Fibroblast of lung (primary cell): Measurements from ENCODE around the gene USP6NL. TPM values are rescaled to one million over a fixed set of nuclear protein-coding genes. Genes with fewer than 3 reads are reported as not detected.
A peak's percentile ranks its signal among the peaks of the same experiment; 100 is the strongest.

ENCODE experiments used
- DNase-seq, 2 donors: peaks; one replicate each; pipeline versions ENCODE4 v3.0.0 to v3.0.0-alpha.2; 2010; ENCODE audit warnings: low read depth in 2 of 2
- H2AFZ ChIP-seq: 2 replicates; pipeline ENCODE4 v1.5.1; 2012; ENCODE audit warnings: low read length, control low read depth, inconsistent platforms
- H3K27ac ChIP-seq: 2 replicates; pipeline ENCODE4 v1.5.1; 2011; ENCODE audit warnings: low read length, control low read depth; ENCODE audit not compliant: insufficient read depth
- H3K27me3 ChIP-seq: 2 replicates; pipeline ENCODE4 v1.5.1; 2011; ENCODE audit warnings: mild to moderate bottlenecking, low read length; ENCODE audit not compliant: control insufficient read depth, insufficient read depth
- H3K36me3 ChIP-seq: 2 replicates; pipeline ENCODE4 v1.5.1; 2011; ENCODE audit warnings: low read length; ENCODE audit not compliant: control insufficient read depth, insufficient read depth
- H3K4me1 ChIP-seq: 2 replicates; pipeline ENCODE4 v1.5.1; 2011; ENCODE audit warnings: low read length; ENCODE audit not compliant: control insufficient read depth, insufficient read depth; ENCODE audit errors: extremely low read depth
- H3K4me2 ChIP-seq: 2 replicates; pipeline ENCODE4 v1.5.1; 2011; ENCODE audit warnings: low read length, control low read depth; ENCODE audit not compliant: insufficient read depth; ENCODE audit errors: extremely low read depth
- H3K4me3 ChIP-seq, 4 experiments: fragments of 200-600 bp in 1 of 4; sonication (generic) in 1 of 4; replicated peaks in 1 of 4; 2 replicates each; pipeline ENCODE4 v1.5.1; 2011 to 2016; ENCODE audit warnings: low read length in 4 of 4, low read depth in 3 of 4, mild to moderate bottlenecking in 3 of 4, control low read depth in 2 of 4, inconsistent platforms in 1 of 4, mixed read lengths in 1 of 4; ENCODE audit not compliant: insufficient read depth in 1 of 4; ENCODE audit errors: control extremely low read depth in 1 of 4
- H3K79me2 ChIP-seq: 2 replicates; pipeline ENCODE4 v1.5.1; 2012; ENCODE audit warnings: mild to moderate bottlenecking, low read length, inconsistent platforms; ENCODE audit not compliant: control insufficient read depth, insufficient read depth
- H3K9ac ChIP-seq: 2 replicates; pipeline ENCODE4 v1.5.1; 2011; ENCODE audit warnings: mild to moderate bottlenecking, low read length, control low read depth; ENCODE audit not compliant: insufficient read depth
- H3K9me3 ChIP-seq: 2 replicates; pipeline ENCODE4 v1.5.1; 2012; ENCODE audit warnings: low read depth, low read length; ENCODE audit not compliant: control insufficient read depth, insufficient read depth
- H4K20me1 ChIP-seq: 2 replicates; pipeline ENCODE4 v1.5.1; 2011; ENCODE audit warnings: low read length; ENCODE audit not compliant: control insufficient read depth, insufficient read depth; ENCODE audit errors: extremely low read depth
- EZH2 ChIP-seq: IDR thresholded peaks from 2 replicates; pipeline ENCODE4 v1.5.1; 2012; ENCODE audit warnings: low read length, control low read depth, mild to moderate bottlenecking; ENCODE audit errors: missing control alignments
- polyA plus RNA-seq, 2 donors: library from polyadenylated mRNA; depleted of rRNA in 1 of 2; stranded (reverse) in 1 of 2; unstranded in 1 of 2; fragments of >200 nt; gene quantifications; 2 replicates each; pipeline ENCODE4 v1.2.1, GENCODE V29; 2011 to 2012; ENCODE audit warnings: missing spikeins in 1 of 2
- total RNA-seq: library from RNA; depleted of rRNA; stranded (reverse); fragments of >200 nt; gene quantifications from 2 replicates; pipeline ENCODE4 v1.2.1, GENCODE V29; 2014
- TF ChIP-seq, protein P1 (sequence below), 2 donors: IDR thresholded peaks in 1 of 2; conservative IDR thresholded peaks in 1 of 2; 1 replicate in 1 of 2; 2 replicates in 1 of 2; pipeline ENCODE4 v1.5.1; 2011 to 2012; ENCODE audit warnings: low read length in 2 of 2, control low read depth in 1 of 2, inconsistent platforms in 1 of 2, low read depth in 1 of 2, mild to moderate bottlenecking in 1 of 2

USP6NL gene
- total and polyA plus RNA-seq, 2 donors (not counting 1 experiment from before 2014, with no cell fraction given), result 8.9 to 13.4 TPM

DNA sequence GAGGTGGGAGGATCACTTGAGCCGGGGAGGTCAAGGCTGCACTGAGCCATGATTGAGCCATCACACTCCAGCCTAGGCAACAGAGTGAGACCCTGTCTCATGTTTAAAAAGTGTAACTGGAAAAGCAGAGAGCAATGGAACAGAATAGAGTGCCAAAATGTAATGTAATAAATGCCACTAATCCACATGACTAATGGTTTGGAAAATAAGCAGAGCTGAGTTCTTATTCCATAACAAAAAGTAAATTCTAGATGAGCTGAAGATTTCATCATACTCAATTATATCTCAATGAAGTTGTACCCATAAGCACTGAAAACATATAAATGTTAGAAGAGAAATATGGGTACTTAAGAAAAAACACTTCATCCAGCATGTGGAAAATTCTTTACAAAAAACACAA lies 132.6 kb downstream of the USP6NL start:
- Histone ChIP-seq H3K4me2 (no peak overlapping the region), H3K4me3 (no peak overlapping the region), H3K27me3 (no peaks in the 10 kb centered on the region), H2AFZ (no peak overlapping the region), H3K4me1 (no peaks in the 10 kb centered on the region), H4K20me1 (no peaks in the 10 kb centered on the region), H3K9me3 (no peaks in the 10 kb centered on the region), H3K36me3 (no peaks in the 10 kb centered on the region), H3K27ac (no peak overlapping the region), H3K79me2 (no peaks in the 10 kb centered on the region), H3K9ac (no peak overlapping the region)
- peak in 1 of 2 donors; percentile 22 for DNase-seq
- no peak for TF ChIP-seq EZH2
- TF ChIP-seq, protein P1, sequence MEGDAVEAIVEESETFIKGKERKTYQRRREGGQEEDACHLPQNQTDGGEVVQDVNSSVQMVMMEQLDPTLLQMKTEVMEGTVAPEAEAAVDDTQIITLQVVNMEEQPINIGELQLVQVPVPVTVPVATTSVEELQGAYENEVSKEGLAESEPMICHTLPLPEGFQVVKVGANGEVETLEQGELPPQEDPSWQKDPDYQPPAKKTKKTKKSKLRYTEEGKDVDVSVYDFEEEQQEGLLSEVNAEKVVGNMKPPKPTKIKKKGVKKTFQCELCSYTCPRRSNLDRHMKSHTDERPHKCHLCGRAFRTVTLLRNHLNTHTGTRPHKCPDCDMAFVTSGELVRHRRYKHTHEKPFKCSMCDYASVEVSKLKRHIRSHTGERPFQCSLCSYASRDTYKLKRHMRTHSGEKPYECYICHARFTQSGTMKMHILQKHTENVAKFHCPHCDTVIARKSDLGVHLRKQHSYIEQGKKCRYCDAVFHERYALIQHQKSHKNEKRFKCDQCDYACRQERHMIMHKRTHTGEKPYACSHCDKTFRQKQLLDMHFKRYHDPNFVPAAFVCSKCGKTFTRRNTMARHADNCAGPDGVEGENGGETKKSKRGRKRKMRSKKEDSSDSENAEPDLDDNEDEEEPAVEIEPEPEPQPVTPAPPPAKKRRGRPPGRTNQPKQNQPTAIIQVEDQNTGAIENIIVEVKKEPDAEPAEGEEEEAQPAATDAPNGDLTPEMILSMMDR (conservative IDR thresholded peaks at IDR 0.05 in 1 of 2, IDR thresholded peaks at IDR 0.05 in 1 of 2; ENCODE audit: low read depth in 1 of 2, low read length in 2 of 2), result no peak

DNA sequence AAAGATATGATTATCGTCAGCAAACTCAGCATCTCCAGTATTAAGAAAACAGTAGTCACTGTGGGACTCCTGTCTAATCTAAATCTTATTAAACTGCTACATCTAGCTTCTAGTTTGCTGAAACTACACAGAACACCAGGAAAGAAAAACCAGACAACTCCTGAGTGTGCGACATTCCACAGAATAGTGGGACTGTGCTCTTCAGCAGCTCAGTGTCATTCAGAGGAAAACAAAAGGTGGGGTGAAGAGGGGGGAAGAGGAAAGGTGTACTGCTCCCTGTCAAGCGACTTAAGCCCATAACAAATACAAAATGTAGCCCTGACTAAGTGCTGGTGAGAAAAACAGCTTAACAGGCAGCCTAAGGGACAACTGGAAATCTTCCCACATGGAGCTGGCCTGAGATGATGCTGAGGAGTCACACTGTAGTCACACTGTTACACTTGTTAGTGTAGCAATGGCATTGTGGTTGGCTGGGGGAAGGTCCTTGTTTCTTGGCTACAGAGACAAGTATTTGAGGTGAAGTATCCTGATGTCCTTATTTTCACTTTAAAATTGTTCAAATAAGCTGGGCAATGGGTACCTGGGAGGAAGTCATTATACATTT lies 135.5 kb downstream of the USP6NL start:
- TF ChIP-seq, protein P1 (conservative IDR thresholded peaks at IDR 0.05 in 1 of 2, IDR thresholded peaks at IDR 0.05 in 1 of 2; ENCODE audit: low read depth in 1 of 2, low read length in 2 of 2), result no peak
- no peak for TF ChIP-seq EZH2
- H3K9ac ChIP-seq, result no peak overlapping the region
- DNase-seq, result peak in 1 of 2 donors; percentile 5
- H3K27ac ChIP-seq, result no peak overlapping the region
- no peaks in the 10 kb centered on the region for H3K27me3 ChIP-seq
- no peak overlapping the region for H3K4me3 ChIP-seq
- no peaks in the 10 kb centered on the region for H3K36me3 ChIP-seq
- no peak overlapping the region for H3K4me2 ChIP-seq
- H3K9me3 ChIP-seq, result no peaks in the 10 kb centered on the region
- H3K4me1 ChIP-seq, result no peaks in the 10 kb centered on the region
- no peak overlapping the region for H2AFZ ChIP-seq
- no peaks in the 10 kb centered on the region for H4K20me1 ChIP-seq
- no peaks in the 10 kb centered on the region for H3K79me2 ChIP-seq

DNA sequence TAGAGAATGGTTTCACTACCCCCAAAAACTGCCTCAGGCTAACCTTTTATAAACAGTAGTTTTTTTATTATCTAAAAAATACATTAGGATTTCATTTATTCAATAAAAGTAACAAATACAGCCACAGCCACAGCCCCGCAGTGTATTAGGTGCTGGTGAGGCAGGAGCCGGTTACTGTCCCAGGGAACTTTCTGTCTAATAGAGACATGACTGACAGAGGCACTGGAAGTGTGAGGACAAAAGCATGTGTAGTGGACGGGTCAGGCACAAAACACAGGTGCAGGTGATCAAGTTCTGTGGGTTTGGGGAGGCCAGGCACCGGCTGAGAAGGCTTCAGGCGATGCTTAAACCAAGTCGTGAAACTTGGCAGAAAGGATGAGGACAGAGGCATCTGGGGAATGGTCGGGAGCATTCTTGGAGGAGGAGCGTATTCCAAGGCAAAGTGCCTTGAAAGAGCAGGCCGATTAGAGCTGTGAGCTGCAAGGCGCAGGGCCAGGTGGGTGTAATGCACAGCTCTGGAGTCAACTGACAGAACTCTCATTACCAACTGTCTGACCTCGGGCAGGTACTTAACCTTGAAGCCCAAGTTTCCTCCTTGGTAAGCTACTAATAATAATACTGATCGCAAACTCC lies 138.2 kb downstream of the USP6NL start:
- no peak overlapping the region for H3K4me2 ChIP-seq
- H2AFZ ChIP-seq, result no peak overlapping the region
- H3K79me2 ChIP-seq, result no peaks in the 10 kb centered on the region
- H3K9ac ChIP-seq, result no peak overlapping the region
- H3K4me1 ChIP-seq, result no peaks in the 10 kb centered on the region
- H3K4me3 ChIP-seq, result no peak overlapping the region
- DNase-seq, result peak in 1 of 2 donors; percentile 33
- no peaks in the 10 kb centered on the region for H3K9me3 ChIP-seq
- TF ChIP-seq EZH2, result no peak
- TF ChIP-seq, protein P1 (conservative IDR thresholded peaks at IDR 0.05 in 1 of 2, IDR thresholded peaks at IDR 0.05 in 1 of 2; ENCODE audit: low read depth in 1 of 2, low read length in 2 of 2), result no peak
- H3K27ac ChIP-seq, result no peak overlapping the region
- no peaks in the 10 kb centered on the region for H4K20me1 ChIP-seq
- no peaks in the 10 kb centered on the region for H3K27me3 ChIP-seq
- H3K36me3 ChIP-seq, result no peaks in the 10 kb centered on the region
